Activated T-cell treated with anti-CD3 and anti-CD28 coated beads for 24 hours (primary cell): Measurements from ENCODE around the gene SPATA32.

Source experiments
- DNase-seq: peaks from one replicate; pipeline ENCODE4 v3.0.0-alpha.2; 2020; ENCODE audit warnings: low read depth

SPATA32 gene

GRCh38 chr17:45246338-45246737 is 15.6 kb downstream of the SPATA32 start:
- DNase-seq: no peak

- no peak for DNase-seq
Observed at GRCh38 chr17:45244725-45245656, 16.9 kb downstream of the SPATA32 start.

GRCh38 chr17:45243750-45244149 is 18.1 kb downstream of the SPATA32 start:
- DNase-seq: no peak

GRCh38 chr17:45242029-45242414 is 19.9 kb downstream of the SPATA32 start:
- DNase-seq: no peak

GRCh38 chr17:45241328-45242028 is 20.4 kb downstream of the SPATA32 start:
- no peak for DNase-seq

GRCh38 chr17:45240905-45241327 is 21.0 kb downstream of the SPATA32 start:
- no peak for DNase-seq

GRCh38 chr17:45238155-45238774 is 23.6 kb downstream of the SPATA32 start:
- DNase-seq: no peak

GRCh38 chr17:45237686-45238085 is 24.2 kb downstream of the SPATA32 start:
- DNase-seq: no peak

- no peak for DNase-seq
Observed at GRCh38 chr17:45236282-45236606, 25.6 kb downstream of the SPATA32 start.

- DNase-seq: peak; percentile 67
Observed at GRCh38 chr17:45235416-45236281, 26.2 kb downstream of the SPATA32 start.

- no peak for DNase-seq
Observed at GRCh38 chr17:45234641-45235415, 27.1 kb downstream of the SPATA32 start.

- DNase-seq: no peak
Observed at GRCh38 chr17:45233423-45233924, 28.4 kb downstream of the SPATA32 start.

- no peak for DNase-seq
Observed at GRCh38 chr17:45232514-45233422, 29.1 kb downstream of the SPATA32 start.

- DNase-seq: no peak
Observed at GRCh38 chr17:45231481-45232116, 30.3 kb downstream of the SPATA32 start.

- no peak for DNase-seq
Observed at GRCh38 chr17:45230787-45231480, 31.0 kb downstream of the SPATA32 start.

- no peak for DNase-seq
Observed at GRCh38 chr17:45230410-45230786, 31.5 kb downstream of the SPATA32 start.

GRCh38 chr17:45229681-45230409 is 32.0 kb downstream of the SPATA32 start:
- DNase-seq: no peak
